GM12891 (cell line): ENCODE results near the gene CEACAM5.

Experiments used
- PAX5 ChIP-seq: IDR thresholded peaks from 2 replicates; pipeline ENCODE4 v1.6.1; 2011; ENCODE audit warnings: low read length, moderate library complexity, mild to moderate bottlenecking; ENCODE audit not compliant: insufficient read depth, severe bottlenecking
- POLR2A ChIP-seq: IDR thresholded peaks from 2 replicates; pipeline ENCODE4 v1.6.1; 2011; ENCODE audit warnings: low read depth, low read length, control low read depth
- POLR2AphosphoS5 ChIP-seq: IDR thresholded peaks from 2 replicates; pipeline ENCODE4 v1.6.1; 2011; ENCODE audit warnings: low read depth, low read length, control low read depth
- TAF1 ChIP-seq: IDR thresholded peaks from 2 replicates; pipeline ENCODE4 v1.6.1; 2011; ENCODE audit warnings: low read depth, low read length, control low read depth

- TF ChIP-seq POLR2A, result no peak
- TF ChIP-seq TAF1, result no peak
- no peak for TF ChIP-seq POLR2AphosphoS5
- no peak for TF ChIP-seq PAX5
Observed at GRCh38 chr19:41689993-41690800, 18.2 kb upstream of the CEACAM5 start.
